CD4-positive, alpha-beta T cell treated with Interleukin-10 for 1 hour (primary cell): ENCODE data around the gene TGM3.

ENCODE experiments used
- DNase-seq: peaks from one replicate; pipeline ENCODE4 v3.0.0-alpha.2; 2020

Gene TGM3

GRCh38 chr20:2285613-2286012 lies 10.2 kb upstream of the TGM3 start:
- DNase-seq: no peak

DNA sequence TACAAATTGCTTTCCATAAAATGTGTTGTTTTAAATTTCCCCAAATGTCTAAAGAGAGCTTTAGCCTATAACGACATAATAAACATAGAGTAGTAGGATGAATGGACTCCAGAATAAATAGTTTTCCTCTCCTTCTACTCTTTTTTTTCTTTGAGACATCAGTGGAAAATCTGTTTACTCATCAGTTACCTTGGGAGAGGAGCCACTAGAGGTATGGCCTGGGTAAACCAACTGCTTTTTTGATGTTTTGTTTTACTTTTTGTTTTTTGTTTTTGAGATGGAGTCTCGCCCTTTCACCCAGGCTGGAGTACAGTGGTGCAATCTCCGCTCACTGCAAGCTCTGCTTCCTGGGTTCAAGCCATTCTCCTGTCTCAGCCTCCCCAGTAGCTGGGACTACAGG lies 8.3 kb upstream of the TGM3 start:
- no peak for DNase-seq

DNA sequence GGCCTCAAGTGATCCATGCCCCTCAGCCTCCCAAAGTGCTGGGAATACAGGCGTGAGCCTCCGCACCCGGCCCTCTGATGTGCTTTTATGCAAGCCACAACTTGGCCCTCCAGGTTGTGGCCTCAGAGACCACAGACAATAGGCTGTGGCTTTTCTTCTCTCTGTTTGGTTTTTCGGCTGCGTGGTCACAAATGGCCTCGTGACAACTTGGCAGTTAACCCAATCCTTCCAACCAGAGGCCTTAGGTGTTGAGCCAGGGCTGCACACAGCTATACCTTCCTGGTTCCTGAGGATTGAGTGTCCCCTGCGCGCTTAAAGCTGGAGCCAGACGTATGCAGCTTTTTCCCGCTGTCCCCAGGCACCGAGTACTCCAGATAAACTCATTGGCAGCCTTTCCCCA lies 6.3 kb upstream of the TGM3 start:
- no peak for DNase-seq

DNA sequence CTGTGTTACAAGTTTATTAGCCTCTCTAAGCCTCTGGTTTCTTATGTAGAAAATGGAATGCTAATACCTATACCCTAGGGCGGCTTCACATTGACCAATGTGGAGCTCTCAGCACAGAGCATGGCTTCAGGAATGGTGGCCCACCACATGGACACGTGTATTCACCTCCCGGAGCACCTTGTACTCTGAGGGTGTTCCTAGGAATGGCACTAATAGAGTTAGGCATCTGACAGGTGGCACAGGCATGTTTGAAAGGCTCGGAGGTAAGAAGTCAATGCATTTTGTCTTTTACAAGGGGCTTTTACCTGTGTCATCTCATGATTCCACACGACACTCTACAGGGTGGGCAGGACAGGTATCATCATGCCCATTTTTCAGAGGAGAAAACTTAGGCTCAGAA lies 5.3 kb upstream of the TGM3 start:
- no peak for DNase-seq

DNA sequence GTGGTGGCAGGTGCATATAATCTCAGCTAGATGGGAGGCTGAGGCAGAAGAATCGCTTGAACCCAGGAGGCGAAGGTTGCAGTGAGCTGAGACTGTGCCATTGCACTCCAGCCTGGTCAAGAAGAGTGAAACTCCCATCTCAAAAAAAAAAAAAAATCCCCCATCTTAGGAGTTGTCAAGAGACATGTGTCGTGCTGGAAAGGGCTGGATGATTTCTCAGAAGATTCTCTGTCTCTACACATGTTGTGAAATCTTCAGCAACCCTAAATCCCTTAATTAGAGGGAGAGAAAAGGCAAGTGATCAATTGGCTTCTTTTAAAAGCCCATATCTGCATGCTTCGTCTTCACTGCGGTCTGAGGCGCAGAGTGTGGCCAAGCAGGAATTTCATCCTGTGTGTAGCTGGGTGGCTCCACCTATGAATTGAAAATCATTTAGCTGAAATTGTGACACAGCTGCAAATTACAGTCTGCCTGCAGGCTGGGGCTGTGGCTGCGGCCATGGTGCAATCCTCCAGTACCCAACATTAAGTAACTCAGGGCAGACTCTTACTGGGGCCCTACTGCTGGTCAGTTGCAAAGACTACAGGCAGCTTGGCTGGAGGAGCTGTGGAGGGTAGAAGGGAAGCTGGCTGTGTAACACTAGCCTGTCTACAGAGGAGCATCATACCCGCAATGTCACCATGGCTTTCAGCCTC lies 3.2 kb upstream of the TGM3 start:
- DNase-seq: peak; percentile 5

- no peak for DNase-seq
Measured at GRCh38 chr20:2293486-2293885, 2.3 kb upstream of the TGM3 start.

DNA sequence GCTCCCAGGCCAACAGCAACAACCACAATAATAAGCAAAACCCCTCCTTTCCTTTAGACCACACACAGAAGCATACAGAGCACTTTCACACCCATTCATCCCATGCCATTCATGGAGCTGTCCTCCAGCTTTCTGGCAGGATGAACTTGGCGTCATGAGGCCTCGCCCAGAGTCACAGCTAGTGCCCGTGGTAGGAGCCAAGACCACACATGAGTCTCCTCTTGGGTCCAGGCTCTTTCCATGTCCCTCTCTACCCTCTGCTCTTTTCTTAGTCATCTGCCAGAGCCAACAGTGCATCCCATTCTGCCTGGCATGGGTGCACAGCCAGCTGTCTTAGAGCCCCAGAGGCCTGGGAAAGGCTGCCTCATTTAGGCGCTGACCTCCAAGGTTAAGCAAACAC lies 1.8 kb upstream of the TGM3 start:
- no peak for DNase-seq

GRCh38 chr20:2295286-2295685 lies 515 bp upstream of the TGM3 start:
- DNase-seq: no peak

DNA sequence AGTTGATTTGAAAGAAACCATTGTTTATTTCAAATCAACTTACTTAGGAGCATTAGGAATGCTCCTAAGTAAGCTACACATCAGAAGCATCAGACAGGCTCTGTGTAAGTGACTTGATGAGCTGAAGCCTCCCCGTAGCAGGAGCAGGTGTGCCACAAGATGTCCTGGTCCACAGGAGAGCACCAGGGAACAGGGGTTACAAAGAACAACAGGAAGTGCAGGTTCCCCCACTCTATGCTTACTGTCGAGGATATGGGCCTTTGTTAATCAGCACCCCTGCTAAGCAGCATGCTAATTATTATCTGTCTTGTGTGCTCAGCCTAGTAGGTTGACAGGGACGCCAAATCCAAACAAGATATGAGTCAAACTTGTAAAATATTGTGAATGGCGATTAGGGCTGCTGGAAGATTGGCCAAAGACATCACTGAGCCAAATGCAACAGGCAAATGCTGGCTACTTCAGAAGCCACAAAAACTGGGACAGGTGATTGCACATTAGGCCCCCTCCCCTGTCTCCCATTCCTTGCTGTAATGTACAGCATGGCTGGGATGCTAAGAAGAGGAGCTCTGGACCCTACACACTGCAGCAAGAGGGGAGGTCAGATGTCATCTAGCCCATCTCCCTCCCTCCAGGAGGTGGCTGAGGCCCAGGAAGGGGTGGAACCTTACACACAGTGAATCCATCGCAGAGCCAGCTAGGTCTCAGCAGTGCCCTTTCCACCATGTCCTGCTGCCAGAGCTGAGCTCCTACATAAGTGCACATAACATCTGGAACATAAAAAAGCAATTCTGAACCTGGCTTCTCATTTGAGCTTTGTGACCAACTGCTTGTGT lies 939 bp downstream of the TGM3 start:
- no peak for DNase-seq

GRCh38 chr20:2297357-2297728 lies 1.5 kb downstream of the TGM3 start:
- DNase-seq: no peak

- no peak for DNase-seq
Measured at GRCh38 chr20:2298116-2298515, 2.3 kb downstream of the TGM3 start.

DNA sequence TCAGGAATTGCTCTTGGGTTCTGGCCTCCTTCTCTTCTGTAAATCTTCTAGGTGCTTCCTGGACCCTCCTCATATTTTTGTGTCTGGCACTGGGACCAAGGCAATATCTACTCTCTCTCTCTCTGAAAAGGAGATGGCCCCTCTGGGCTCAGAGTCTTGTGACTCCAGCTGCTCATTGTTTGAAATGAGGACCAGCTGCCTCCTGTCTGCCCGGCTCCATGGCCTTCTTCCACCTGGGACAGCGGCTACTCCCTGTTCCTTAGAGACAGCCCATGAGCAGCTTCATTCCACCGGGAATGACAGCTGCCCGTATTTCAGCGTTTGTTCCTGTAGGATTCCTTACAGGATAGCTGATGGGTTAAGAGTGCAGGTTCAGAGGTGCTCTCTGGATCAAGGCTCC lies 2.9 kb downstream of the TGM3 start:
- DNase-seq: no peak

- DNase-seq: no peak
Measured at GRCh38 chr20:2299301-2299700, 3.5 kb downstream of the TGM3 start.

DNA sequence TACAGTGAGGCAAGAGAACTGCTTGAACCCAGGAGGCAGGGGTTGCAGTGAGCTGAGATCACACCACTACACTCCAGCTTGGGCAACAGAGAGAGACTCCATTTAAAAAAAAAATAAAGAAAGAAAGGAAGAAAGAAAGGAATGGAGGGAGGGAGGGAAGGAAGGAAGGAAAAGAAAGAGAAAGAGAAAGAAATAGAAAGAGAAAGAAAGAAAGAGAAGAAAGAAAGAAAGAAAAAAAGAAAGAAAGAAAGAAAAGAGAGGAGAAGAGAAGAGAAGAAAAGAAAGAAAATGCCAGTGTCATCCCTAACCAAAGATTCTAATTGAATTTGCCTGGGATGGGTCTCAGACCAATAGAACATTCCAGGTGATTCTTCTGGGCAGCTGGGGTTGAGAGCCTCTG lies 4.2 kb downstream of the TGM3 start:
- no peak for DNase-seq

GRCh38 chr20:2300420-2300819 lies 4.6 kb downstream of the TGM3 start:
- no peak for DNase-seq

DNA sequence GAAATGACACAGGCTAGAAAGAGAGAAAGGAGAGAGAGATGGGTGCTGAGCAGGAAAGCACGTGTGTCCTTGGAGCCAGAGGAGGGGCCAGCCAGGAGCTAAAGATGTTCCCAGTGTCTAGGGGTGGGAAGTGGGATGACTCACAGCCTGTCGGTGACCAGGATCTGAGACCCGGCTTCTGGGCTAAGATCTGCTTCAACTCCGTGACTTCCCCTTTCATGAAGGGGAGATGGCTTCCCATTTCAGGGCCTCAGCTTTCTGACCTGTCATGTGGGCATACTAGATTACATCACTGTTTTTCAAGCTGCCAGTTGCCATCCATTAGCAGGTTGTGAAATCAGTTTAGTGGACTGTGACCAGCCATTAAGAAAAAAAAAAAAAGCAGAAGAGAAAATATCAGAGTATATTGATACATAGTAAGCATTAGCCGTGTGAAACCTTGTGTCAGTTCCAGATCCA lies 5.4 kb downstream of the TGM3 start:
- peak; percentile 31 for DNase-seq

DNA sequence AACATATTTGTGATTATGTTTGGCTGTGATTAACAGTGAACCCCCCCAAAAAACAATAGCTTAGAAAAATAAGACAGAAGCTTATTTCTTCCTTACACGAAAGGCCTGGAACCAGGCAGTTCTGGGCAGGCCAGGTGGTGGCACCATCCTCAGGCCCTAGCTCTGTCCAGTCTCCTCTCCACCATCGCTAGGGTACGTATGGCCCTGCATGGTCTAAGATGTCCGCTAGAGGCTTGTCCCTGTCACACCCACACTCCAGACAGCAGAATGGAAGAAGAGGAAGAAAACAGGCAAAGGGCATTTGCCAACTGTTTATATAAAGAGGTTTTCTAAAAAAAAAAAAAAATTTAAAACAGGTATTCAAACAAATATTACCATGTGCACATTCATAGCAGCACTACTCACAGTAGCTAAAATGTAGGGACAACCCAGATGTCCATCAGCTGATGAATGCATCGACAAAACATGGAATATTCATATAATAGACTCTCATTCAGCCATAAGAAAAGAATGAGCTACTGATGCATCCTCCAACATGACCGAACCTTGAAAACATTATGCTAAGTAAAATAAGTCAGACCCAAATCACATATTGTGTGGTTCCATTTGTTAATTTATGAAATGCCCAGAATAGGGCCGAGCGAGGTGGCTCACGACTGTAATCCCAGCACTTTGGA lies 6.7 kb downstream of the TGM3 start:
- DNase-seq: no peak

DNA sequence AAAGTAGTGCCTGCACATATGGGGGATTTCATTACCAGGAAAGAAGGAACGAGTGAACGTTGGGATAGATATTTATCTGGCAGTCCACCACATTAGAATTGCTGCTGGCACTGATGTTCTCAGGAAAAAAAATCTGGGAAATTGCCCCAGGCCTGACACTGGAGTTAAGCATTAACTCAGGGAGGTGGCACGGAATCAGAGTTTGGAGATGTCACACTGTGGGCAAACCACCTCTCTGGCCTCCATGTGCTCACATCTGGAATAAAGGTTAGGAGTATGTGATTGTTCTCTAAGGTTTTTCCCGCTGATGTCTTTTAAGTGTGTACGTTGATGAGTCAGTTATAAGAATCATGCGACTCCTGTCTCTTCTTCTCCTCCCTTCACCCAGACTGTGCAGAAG lies 7.9 kb downstream of the TGM3 start:
- no peak for DNase-seq

- DNase-seq: no peak
Measured at GRCh38 chr20:2304180-2304579, 8.4 kb downstream of the TGM3 start.

GRCh38 chr20:2305029-2305428 lies 9.2 kb downstream of the TGM3 start:
- DNase-seq: no peak

DNA sequence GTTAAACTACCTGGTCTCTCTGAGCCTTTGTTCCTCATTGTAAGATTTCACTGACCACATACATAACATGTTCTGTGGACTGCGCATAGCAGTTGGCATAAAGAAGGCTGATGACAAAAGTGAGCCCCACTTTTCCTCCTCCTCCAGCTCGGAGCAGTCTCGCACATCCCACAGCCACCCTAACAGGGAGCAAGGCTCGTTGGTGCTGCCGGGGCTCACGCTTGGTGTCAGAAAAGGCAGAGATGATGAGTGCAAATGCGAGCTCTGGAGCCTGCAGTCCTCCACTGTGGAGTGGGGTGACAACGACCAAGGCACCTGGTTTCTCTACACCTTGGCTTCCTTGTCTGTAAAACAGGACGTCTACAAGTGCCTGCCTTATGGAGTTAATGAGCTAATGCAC lies 9.7 kb downstream of the TGM3 start:
- DNase-seq: no peak

DNA sequence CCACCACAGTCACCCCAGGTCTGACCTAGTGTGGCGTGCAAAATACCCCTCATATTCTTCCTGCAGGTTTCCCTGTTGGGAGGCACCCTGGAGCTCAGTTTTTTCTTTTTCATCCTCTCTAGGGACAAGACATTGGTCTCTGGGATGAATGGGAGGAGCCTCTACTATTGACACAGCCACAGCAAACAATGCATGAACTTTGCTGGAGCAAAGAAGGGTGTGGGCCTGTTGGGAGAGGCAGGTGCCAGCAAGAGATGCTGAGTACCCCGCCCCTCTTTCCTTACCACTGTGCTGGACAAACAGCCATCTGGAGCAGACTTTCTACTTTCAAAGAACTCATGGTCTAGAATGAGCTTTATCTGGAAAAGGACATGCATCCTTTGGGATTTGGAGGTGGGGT lies 10.1 kb downstream of the TGM3 start:
- DNase-seq: no peak

GRCh38 chr20:2307136-2307535 lies 11.3 kb downstream of the TGM3 start:
- no peak for DNase-seq

- no peak for DNase-seq
Measured at GRCh38 chr20:2311329-2311728, 15.5 kb downstream of the TGM3 start.
